Ishikawa (cell line): ENCODE results near the gene VAMP1.

Source experiments
- CEBPB ChIP-seq: IDR thresholded peaks from 2 replicates; pipeline ENCODE4 v1.6.1; 2012
- CREB1 ChIP-seq: IDR thresholded peaks from 2 replicates; pipeline ENCODE4 v1.6.1; 2012; ENCODE audit warnings: low read depth
- EGR1 ChIP-seq: IDR thresholded peaks from 2 replicates; pipeline ENCODE4 v1.6.1; 2012
- EP300 ChIP-seq: IDR thresholded peaks from 2 replicates; pipeline ENCODE4 v1.6.1; 2012; ENCODE audit warnings: borderline replicate concordance
- FOXM1 ChIP-seq: IDR thresholded peaks from 2 replicates; pipeline ENCODE4 v1.6.1; 2012; ENCODE audit warnings: low read depth, borderline replicate concordance
- NFIC ChIP-seq: IDR thresholded peaks from 2 replicates; pipeline ENCODE4 v1.6.1; 2012
- RAD21 ChIP-seq: IDR thresholded peaks from 2 replicates; pipeline ENCODE4 v1.6.1; 2012; ENCODE audit warnings: low read depth
- TAF1 ChIP-seq: IDR thresholded peaks from 2 replicates; pipeline ENCODE4 v1.6.1; 2012; ENCODE audit warnings: low read depth, mild to moderate bottlenecking
- TCF12 ChIP-seq: IDR thresholded peaks from 2 replicates; pipeline ENCODE4 v1.6.1; 2012; ENCODE audit warnings: low read depth
- TEAD4 ChIP-seq: IDR thresholded peaks from 2 replicates; pipeline ENCODE4 v1.6.1; 2012
- YY1 ChIP-seq: IDR thresholded peaks from 2 replicates; pipeline ENCODE4 v1.6.1; 2012; ENCODE audit warnings: low read depth
- ZBTB7A ChIP-seq: IDR thresholded peaks from 2 replicates; pipeline ENCODE4 v1.6.1; 2012; ENCODE audit warnings: low read depth
- TF ChIP-seq, protein P1 (sequence below): IDR thresholded peaks from 2 replicates; pipeline ENCODE4 v1.6.1; 2012
- TF ChIP-seq, protein P2 (sequence below): IDR thresholded peaks from 2 replicates; pipeline ENCODE4 v1.6.1; 2012; ENCODE audit warnings: low read depth, mild to moderate bottlenecking
- TF ChIP-seq, protein P3 (sequence below): IDR thresholded peaks from 2 replicates; pipeline ENCODE4 v1.6.1; 2012

VAMP1 gene

DNA sequence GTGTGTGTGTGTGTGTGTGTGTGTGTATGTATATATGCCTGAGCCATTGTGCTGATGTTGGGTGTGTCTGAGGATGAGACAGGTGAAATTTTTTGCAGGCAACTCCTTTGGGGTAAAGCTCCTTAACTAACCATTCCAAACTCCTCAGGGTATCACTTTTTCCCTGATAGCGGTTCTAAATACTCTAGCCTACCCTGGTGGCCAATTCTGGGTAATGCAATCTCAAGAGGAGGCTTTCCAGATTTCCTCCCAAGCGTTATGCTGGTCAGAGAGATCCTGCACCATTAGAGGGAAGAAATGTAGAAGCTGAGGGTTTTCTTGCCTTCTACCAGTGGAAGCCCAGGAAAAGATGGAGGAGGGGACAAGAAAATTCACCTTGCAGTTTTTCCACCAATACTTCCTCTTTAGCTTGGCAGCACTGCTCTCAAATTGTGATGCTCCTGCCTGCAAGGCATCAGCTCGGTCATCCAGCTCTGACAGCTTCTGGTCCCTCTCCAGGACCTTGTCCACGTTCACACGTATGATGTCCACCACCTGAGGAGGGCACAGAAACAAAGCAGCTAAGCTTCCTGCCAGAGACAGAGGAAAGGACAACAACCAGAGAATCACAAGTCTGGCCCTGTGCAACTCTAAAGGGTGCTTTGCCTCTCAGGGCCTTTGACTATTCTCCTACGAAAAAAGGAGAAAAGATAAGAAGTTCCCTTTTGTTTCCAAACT lies 4.9 kb downstream of the VAMP1 start:
- TF ChIP-seq NFIC, result no peak
- no peak for TF ChIP-seq FOXM1
- TF ChIP-seq CEBPB, result no peak
- no peak for TF ChIP-seq TEAD4
- no peak for TF ChIP-seq TAF1
- no peak for TF ChIP-seq TCF12
- TF ChIP-seq, protein P1, sequence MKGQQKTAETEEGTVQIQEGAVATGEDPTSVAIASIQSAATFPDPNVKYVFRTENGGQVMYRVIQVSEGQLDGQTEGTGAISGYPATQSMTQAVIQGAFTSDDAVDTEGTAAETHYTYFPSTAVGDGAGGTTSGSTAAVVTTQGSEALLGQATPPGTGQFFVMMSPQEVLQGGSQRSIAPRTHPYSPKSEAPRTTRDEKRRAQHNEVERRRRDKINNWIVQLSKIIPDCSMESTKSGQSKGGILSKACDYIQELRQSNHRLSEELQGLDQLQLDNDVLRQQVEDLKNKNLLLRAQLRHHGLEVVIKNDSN, result no peak
- peak; percentile 99 for TF ChIP-seq RAD21

DNA sequence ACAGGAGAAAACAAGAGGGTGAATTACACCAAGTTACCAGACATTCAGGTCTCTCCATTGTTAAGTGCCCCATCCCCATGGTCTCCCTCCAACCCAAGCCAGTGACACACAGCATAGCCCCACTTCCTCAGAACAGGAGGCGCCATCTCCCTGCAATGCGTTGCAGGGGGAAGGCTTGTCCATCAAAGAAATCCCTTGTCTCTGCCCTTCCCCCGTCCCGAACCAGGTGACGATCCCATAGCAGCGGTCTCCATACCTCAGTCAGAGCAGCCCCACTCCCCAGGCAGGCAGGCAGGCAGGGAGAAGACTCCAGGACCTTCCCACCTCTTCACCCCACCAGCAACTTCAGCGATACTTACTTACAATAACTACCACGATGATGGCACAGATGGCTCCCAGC lies 5.9 kb downstream of the VAMP1 start:
- TF ChIP-seq TCF12, result no peak
- no peak for TF ChIP-seq TAF1

DNA sequence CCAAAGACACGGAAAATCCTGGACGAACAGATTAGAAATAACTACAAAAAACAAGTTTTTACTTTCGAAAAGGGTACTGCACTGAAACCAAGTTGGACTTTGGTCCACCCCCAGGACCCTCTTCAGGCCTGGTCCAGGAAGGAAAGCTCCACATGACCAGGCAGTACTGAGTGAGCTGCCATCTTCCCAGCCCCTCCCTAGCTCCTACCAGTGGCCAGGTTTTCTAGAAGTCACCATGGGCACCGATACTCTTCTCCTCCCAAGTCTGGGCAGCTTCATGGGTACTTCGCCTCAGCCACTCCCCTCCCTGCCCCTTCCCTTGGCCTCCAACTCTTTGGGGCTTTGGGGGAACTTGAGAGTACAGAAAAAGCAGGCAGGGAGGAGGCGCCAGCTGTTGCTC lies 6.6 kb downstream of the VAMP1 start:
- no peak for TF ChIP-seq EP300
- no peak for TF ChIP-seq NFIC
- no peak for TF ChIP-seq TCF12
- no peak for TF ChIP-seq FOXM1

DNA sequence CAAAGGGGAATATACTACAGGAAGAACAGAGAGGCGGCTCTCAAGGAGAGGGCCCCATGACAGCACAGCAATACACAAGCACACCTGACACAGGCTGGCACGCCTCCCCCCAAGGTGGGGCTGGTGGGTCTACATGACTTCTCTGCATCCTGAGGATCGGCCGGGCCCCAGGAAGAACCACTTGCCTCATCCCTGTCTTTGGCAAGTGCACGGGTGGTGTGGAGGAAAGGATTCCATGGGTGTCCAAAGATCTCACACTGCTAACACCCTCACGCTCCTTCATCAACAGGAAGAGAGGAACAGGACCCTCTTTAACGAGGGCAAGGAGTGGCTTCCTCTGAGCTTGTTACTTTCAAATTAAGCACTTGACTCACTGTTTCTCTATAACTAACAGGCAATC lies 7.3 kb downstream of the VAMP1 start:
- TF ChIP-seq TEAD4 (no peak), FOXM1 (no peak), TCF12 (no peak), RAD21 (no peak), EP300 (no peak), ZBTB7A (no peak)
- TF ChIP-seq, protein P1, result no peak
- TF ChIP-seq, protein P2, sequence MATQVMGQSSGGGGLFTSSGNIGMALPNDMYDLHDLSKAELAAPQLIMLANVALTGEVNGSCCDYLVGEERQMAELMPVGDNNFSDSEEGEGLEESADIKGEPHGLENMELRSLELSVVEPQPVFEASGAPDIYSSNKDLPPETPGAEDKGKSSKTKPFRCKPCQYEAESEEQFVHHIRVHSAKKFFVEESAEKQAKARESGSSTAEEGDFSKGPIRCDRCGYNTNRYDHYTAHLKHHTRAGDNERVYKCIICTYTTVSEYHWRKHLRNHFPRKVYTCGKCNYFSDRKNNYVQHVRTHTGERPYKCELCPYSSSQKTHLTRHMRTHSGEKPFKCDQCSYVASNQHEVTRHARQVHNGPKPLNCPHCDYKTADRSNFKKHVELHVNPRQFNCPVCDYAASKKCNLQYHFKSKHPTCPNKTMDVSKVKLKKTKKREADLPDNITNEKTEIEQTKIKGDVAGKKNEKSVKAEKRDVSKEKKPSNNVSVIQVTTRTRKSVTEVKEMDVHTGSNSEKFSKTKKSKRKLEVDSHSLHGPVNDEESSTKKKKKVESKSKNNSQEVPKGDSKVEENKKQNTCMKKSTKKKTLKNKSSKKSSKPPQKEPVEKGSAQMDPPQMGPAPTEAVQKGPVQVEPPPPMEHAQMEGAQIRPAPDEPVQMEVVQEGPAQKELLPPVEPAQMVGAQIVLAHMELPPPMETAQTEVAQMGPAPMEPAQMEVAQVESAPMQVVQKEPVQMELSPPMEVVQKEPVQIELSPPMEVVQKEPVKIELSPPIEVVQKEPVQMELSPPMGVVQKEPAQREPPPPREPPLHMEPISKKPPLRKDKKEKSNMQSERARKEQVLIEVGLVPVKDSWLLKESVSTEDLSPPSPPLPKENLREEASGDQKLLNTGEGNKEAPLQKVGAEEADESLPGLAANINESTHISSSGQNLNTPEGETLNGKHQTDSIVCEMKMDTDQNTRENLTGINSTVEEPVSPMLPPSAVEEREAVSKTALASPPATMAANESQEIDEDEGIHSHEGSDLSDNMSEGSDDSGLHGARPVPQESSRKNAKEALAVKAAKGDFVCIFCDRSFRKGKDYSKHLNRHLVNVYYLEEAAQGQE, result no peak

DNA sequence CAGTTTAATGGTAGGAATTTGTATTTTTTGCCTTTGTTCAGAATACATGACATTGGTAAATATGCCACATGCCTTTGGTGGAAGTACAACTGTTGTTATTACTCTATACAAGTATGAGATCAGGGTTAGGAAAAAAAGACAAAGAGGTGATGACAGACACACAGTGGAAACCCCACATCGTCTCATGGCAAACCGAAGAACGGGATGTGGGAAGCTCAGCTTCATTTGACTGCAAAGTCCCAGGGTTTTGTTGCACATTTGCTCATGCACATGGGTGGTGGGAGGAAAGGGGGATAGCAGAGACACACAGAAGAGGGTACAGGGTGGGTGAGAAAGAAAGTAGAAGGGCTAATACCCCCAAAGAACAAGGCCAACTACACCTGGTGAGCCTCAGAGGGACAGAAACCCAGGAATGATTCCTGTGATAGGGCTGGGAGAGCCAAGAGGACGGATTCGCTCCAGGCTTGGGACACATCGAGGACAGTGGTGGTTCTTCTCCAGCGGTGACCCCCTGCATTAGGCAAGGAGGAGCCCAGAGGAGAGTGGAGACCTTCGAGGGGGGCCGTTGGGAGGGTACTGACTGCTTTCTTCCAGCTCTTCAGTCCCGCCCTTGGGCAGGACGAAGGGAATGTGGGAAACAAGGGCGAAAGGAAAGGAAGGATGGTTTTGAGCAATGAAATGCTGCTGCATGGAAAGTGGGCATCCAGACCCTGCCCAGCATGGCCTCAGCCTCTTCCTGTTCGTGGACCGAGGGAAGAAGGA lies 8.1 kb downstream of the VAMP1 start:
- TF ChIP-seq ZBTB7A (no peak), YY1 (no peak), FOXM1 (no peak), CREB1 (no peak), EGR1 (no peak), TAF1 (no peak), CEBPB (no peak), TCF12 (no peak), NFIC (no peak), TEAD4 (no peak), EP300 (no peak), RAD21 (no peak)
- TF ChIP-seq, protein P1, result no peak
- TF ChIP-seq, protein P3, sequence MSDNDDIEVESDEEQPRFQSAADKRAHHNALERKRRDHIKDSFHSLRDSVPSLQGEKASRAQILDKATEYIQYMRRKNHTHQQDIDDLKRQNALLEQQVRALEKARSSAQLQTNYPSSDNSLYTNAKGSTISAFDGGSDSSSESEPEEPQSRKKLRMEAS, result no peak
- TF ChIP-seq, protein P2, result no peak

DNA sequence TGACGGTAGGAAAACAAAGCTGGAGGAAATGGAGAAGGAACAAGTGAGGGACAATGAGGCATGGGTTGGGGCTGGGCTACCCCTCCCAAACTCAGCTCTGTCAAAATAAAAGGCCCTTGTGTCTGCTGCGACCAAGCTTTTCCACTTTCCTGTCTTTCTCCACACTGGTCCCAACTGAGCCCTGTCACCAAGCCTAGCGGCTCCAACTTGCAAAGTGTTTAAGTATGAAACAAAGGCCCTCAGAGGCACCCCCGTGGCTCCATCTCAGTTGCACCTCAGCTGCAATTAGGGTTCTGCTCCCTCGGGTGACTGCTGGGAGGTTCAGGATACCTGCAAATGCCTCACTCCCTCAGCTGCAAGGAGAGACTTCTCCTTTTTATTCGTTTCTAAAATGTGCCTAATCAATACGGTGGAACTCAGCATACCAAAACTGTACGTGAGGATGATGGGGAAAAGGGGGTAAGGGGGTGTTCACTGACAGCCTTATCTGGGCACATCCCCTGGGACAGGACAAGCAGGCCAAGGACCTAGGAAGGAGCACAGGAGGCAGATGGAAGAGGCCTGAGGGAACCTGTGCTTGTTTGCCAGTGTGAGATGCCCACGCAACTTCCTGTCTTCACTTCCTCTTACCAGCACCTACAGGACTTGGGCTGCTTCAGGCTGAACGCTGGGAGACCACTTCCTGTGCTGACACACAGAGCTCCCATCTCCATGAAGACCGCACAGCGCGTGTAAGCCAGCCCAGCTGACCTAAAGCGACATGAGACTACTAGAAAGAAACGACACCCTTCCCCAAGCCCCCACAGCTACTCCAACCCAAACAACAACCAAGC lies 8.9 kb downstream of the VAMP1 start:
- TF ChIP-seq, protein P2, result no peak
- TF ChIP-seq CREB1 (no peak), EGR1 (no peak), TCF12 (no peak), FOXM1 (no peak), CEBPB (no peak), YY1 (no peak), RAD21 (no peak), TAF1 (no peak), ZBTB7A (no peak), TEAD4 (no peak), EP300 (no peak)
- TF ChIP-seq, protein P1, result no peak
- TF ChIP-seq, protein P3, result no peak
